Neutrophil (primary cell): ENCODE results near the gene C20orf204.

Experiments used
- H3K27ac ChIP-seq: fragments of 200-600 bp; sonication (generic); 2 replicates; pipeline ENCODE4 v1.5.1; 2016; ENCODE audit warnings: mild to moderate bottlenecking, moderate library complexity
- H3K27me3 ChIP-seq: fragments of 200-600 bp; sonication (generic); 2 replicates; pipeline ENCODE4 v1.6.0; 2016; ENCODE audit warnings: mild to moderate bottlenecking
- H3K36me3 ChIP-seq: fragments of 200-600 bp; sonication (generic); 2 replicates; pipeline ENCODE4 v1.5.1; 2017
- H3K4me1 ChIP-seq, 2 experiments: fragments of 200-600 bp in 1 of 2; sonication (generic) in 1 of 2; 1 replicate in 1 of 2; 2 replicates in 1 of 2; pipeline versions ENCODE4 v1.5.1 to v1.6.1; 2013 to 2016; ENCODE audit warnings: low read depth in 1 of 2, low read length in 1 of 2, mild to moderate bottlenecking in 1 of 2, moderate library complexity in 1 of 2; ENCODE audit not compliant: control insufficient read depth in 1 of 2, insufficient read depth in 1 of 2
- H3K4me3 ChIP-seq, 2 experiments: fragments of 200-600 bp in 1 of 2; sonication (generic) in 1 of 2; 1 replicate in 1 of 2; 2 replicates in 1 of 2; pipeline ENCODE4 v1.5.1; 2013 to 2016; ENCODE audit warnings: low read depth in 1 of 2, low read length in 1 of 2, mild to moderate bottlenecking in 1 of 2, moderate library complexity in 1 of 2
- H3K9me3 ChIP-seq: fragments of 200-600 bp; sonication (generic); 2 replicates; pipeline ENCODE4 v1.5.1; 2016
- CTCF ChIP-seq: fragments of 200-600 bp; sonication (generic); IDR thresholded peaks from 2 replicates; pipeline ENCODE4 v1.5.1; 2016; ENCODE audit warnings: antibody characterized with exemption

The C20orf204 gene

GRCh38 chr20:64035933-64036345 is at the start of gene C20orf204:
TSS of gene C20orf204 (plus strand) at chr20:64036182. CDS start at chr20:64036324, 142 bp downstream.
- peaks cover 10 to 22% of the 10 kb centered on the region in 2 experiments for H3K4me1 ChIP-seq

GRCh38 chr20:64000906-64001305 is 35.1 kb upstream of the C20orf204 start:
- no peak for TF ChIP-seq CTCF
- no peak overlapping the region for H3K27ac ChIP-seq
- no peaks in the 10 kb centered on the region for H3K4me1 ChIP-seq
- no peak overlapping the region for H3K4me3 ChIP-seq
- peaks cover 97% of the 10 kb centered on the region for H3K36me3 ChIP-seq
- H3K9me3 ChIP-seq = no peaks in the 10 kb centered on the region
- H3K27me3 ChIP-seq = no peaks in the 10 kb centered on the region

More at GRCh38 chr20:64035933-64036345, at the start of gene C20orf204:
- no peak for TF ChIP-seq CTCF
- Histone ChIP-seq H3K9me3 (no peaks in the 10 kb centered on the region), H3K36me3 (peaks cover 48% of the 10 kb centered on the region), H3K27me3 (peaks cover 53% of the 10 kb centered on the region), H3K27ac (no peak within 1 kb of the TSS), H3K4me3 (no peak within 1 kb of the TSS)

- no peaks in the 10 kb centered on the region for H3K27me3 ChIP-seq
- H3K9me3 ChIP-seq = no peaks in the 10 kb centered on the region
- H3K27ac ChIP-seq = no peak overlapping the region
- no peaks in the 10 kb centered on the region for H3K4me1 ChIP-seq
- H3K36me3 ChIP-seq = peaks cover 95% of the 10 kb centered on the region
- no peak for TF ChIP-seq CTCF
- H3K4me3 ChIP-seq = no peak overlapping the region
Measured at GRCh38 chr20:64001607-64002011, 34.4 kb upstream of the C20orf204 start.

- Histone ChIP-seq H3K27me3 (no peaks in the 10 kb centered on the region), H3K27ac (no peak overlapping the region), H3K36me3 (peaks cover 82% of the 10 kb centered on the region), H3K9me3 (no peaks in the 10 kb centered on the region), H3K4me1 (no peaks in the 10 kb centered on the region), H3K4me3 (no peak overlapping the region)
- TF ChIP-seq CTCF = no peak
Measured at GRCh38 chr20:64003960-64004725, 31.8 kb upstream of the C20orf204 start.

- Histone ChIP-seq H3K27me3 (no peaks in the 10 kb centered on the region), H3K4me1 (no peaks in the 10 kb centered on the region), H3K4me3 (no peak overlapping the region), H3K36me3 (peaks cover 80% of the 10 kb centered on the region), H3K27ac (no peak overlapping the region), H3K9me3 (no peaks in the 10 kb centered on the region)
- no peak for TF ChIP-seq CTCF
Measured at GRCh38 chr20:64005394-64005793, 30.6 kb upstream of the C20orf204 start.
